HG02840 (cell line): ENCODE measurements around the gene MTHFS.
"Not testable (repeated sequence)": the region's sequence is repeated elsewhere in the genome, so short reads cannot be mapped to it uniquely, and the experiment has no call there.

ENCODE experiments used
- ATAC-seq: cut with Tn5 transposase; IDR thresholded peaks from one replicate; pipeline ENCODE4 v1.9.1; 2021; ENCODE audit warnings: mild to moderate bottlenecking, moderate library complexity, moderate number of reproducible peaks; ENCODE audit not compliant: unreplicated experiment, low FRiP score

MTHFS gene

GRCh38 chr15:79916502-79917132 lies 19.8 kb upstream of the MTHFS start:
- no peak for ATAC-seq

DNA sequence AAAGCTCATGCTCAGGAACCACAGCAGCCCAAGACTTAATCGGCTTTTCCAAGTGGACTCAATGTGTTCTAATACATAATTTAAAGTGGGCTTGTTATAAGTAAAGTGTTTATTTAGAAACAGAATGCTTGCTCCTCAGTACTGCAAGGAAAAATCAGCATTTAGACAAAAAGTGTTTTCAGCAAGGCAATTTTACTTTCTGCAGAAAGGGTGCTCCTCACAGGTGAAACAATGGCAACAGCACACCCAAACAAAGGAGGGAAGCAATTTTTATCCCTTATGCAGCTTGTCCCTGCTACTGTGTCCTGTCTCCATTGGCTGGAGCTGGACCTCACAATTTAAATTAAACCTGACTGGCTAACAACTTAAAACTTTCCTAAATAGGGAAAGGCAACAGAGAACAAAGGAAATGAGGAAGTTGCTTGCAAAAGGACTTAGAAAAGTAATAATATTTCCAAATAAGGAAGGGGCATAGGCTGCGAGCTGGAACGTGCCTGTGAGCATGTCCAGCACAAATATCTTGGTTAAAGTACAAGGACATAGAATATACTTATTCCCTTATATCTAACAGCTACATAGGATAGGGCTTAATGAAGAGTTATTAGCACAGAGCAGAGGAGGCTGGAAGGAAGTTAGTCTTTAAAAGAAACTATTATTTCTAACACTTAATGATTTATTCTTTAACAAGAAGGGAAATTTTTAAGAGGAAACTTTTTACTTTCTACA lies 19.1 kb upstream of the MTHFS start:
- ATAC-seq = not testable (repeated sequence)

GRCh38 chr15:79914728-79915127 lies 17.9 kb upstream of the MTHFS start:
- no peak for ATAC-seq

- peak; percentile 80 for ATAC-seq
These were observed 12.9 kb upstream of the MTHFS start for GRCh38 chr15:79909556-79910335.

DNA sequence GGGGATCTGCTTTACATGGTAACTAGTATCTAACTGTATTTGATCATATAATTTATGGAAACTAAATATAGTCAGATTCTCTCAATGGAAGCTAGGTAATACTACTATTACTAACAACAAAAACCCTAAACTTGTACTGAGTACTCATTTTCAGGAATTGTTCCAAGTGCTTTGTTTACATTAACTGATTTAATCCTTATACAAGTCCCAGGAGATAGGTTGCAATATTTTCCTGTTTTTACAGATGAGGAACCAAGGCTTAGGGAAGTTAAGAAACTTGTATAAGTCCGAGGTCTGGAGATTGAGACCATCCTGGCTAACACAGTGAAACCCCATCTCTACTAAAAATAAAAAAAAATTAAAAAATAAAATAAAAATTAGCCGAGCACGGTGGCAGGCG lies 7.5 kb upstream of the MTHFS start:
- no peak for ATAC-seq

DNA sequence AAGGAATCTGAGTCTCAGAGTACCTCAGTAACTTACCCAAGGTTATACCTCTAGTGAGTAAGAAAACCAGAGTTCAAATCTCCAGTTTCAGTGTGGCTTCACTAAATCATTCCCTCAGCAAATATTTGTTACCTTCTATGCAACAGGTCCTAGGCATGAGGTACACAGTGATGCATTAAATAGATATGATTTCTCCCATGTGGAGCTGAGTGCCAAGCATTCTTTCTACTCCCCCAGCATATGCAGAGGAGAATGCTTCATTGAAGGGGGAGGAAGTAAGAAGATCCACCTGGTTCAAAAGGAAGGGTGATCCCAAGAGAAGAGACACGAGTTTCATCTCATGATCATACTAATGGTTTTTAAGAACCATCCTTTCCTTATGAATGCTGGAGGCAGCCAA lies 6.8 kb upstream of the MTHFS start:
- ATAC-seq = no peak

- ATAC-seq = no peak
These were observed 6.3 kb upstream of the MTHFS start for GRCh38 chr15:79903144-79903543.

DNA sequence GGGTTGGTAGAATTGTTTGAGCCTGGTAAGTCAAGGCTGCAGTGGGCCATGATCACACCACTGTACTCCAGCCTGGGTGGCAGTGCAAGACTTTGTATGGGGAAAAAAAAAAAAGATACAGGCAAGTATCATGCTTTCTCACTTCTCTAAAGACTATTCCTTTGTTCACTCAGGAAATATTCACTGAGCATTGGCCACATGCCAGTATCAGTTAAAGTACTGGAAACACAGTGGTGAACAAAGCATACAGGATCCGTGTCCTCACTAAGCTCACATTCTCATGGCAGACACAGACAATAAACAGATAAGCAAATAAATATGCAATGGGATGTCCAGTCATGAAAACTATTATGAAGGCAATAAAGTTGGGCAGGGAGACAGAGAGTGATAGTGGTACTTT lies 5.1 kb upstream of the MTHFS start:
- no peak for ATAC-seq

- ATAC-seq = not testable (repeated sequence)
These were observed 4.1 kb upstream of the MTHFS start for GRCh38 chr15:79900818-79901378.

- ATAC-seq = no peak
These were observed 3.3 kb upstream of the MTHFS start for GRCh38 chr15:79900087-79900486.

- ATAC-seq = not testable (repeated sequence)
These were observed 2.0 kb upstream of the MTHFS start for GRCh38 chr15:79898786-79899185.

- ATAC-seq = no peak
These were observed 1.6 kb upstream of the MTHFS start for GRCh38 chr15:79898369-79898768.

DNA sequence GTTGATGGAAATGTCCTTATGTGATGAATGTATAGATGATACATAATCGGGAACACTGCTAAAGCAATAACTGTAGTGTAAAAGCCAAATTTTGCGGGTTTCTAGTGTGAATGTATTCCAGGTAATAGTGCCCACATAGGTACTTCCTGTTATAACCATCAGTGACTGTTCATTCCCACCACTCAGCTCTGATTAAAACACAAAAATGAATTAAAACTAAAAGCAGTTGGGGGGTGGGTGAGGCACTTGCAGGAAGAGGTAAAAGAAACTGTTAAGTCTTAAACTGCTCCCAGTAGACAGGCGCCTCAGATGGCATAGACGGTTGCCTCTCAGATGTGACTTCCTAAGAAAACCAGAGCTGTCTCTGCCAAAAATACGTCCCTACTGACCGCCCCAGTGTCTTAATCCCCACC lies 893 bp upstream of the MTHFS start:
- no peak for ATAC-seq

GRCh38 chr15:79897380-79897678 lies 515 bp upstream of the MTHFS start:
- ATAC-seq = no peak

- ATAC-seq = peak; percentile 31
These were observed 632 bp downstream of the MTHFS start for GRCh38 chr15:79896131-79896633.

- ATAC-seq = no peak
These were observed 9.5 kb downstream of the MTHFS start for GRCh38 chr15:79887054-79887930.

DNA sequence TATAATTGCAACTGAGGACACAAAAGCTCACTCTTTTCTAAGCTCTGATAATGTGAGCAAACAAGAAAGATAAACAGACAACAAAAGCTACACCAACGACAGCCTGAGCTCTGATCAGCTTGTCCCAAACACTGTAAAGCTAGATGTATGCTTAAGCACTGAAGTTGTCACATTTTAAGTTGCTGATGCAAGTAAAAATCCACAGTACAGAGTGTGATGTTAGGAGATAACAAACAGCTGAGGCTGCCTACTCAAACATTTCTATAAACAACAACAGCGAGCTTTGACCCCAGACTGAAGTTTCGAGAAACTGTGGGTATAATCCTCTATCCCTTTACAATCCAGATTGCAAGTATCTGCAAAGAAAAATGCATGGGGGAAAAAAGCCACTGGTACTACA lies 10.7 kb downstream of the MTHFS start:
- ATAC-seq = no peak

- no peak for ATAC-seq
These were observed 12.6 kb downstream of the MTHFS start for GRCh38 chr15:79884204-79884596.

DNA sequence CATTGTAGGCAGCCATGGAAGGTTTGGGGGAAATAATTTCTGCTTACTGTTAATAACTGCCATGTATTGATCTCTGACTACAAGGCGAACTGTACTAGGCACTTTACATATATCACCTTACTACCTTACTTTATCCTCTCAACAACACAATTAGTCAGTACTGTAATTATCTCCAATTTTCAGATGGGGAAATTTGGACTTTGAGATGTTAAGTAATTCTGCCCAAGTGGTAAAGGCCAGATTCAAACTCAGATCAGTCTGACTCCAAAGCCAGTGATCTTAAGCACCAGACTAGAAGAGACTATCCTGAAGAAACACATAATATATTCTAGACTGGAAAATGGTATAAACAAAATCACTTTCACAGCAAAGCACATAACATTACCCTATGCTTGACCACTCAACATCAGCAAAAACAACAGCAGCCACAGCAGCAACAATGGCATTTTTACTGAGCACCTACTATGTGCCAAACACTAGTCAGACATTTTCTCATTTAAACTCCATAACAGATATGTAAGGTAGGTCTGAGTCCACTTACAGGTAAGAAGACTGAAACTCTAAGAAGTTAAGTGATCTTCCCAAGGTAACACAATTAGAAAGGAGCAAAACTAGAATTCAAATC lies 13.1 kb downstream of the MTHFS start:
- no peak for ATAC-seq

GRCh38 chr15:79881668-79882067 lies 15.1 kb downstream of the MTHFS start:
- ATAC-seq = no peak
